ENCODE results near the gene DES. TPM values are rescaled to one million over a fixed set of nuclear protein-coding genes. Genes with fewer than 3 reads are reported as not detected.

Gene DES
- 14.7 and 18.8 TPM in 2 replicates for total RNA-seq (2014; rRNA removed; shearing (Covaris generic))

GRCh38 chr2:219418155-219419011 is at the start of gene DES:
TSS of gene DES (plus strand) at chr2:219418377. CDS start at chr2:219418463, 86 bp downstream.
- peak within 1 kb of the TSS; percentile 17; the same call in 1 of the 2 replicates for H3K4me3 ChIP-seq (ENCODE audit: insufficient read depth, low read depth, low read length)
- no peaks in the 10 kb centered on the region for H3K36me3 ChIP-seq (replicated peaks; ENCODE audit: control insufficient read depth, insufficient read depth, low read length)
- peak; percentile 83 for DNase-seq

GRCh38 chr2:219368690-219369191 is 49.4 kb upstream of the DES start:
- H3K4me3 ChIP-seq (ENCODE audit: insufficient read depth, low read depth, low read length), result no peak overlapping the region
- H3K36me3 ChIP-seq (replicated peaks; ENCODE audit: control insufficient read depth, insufficient read depth, low read length), result no peaks in the 10 kb centered on the region
- DNase-seq, result no peak
- H3K27me3 ChIP-seq (ENCODE audit: control insufficient read depth, insufficient read depth, low read length), result no peaks in the 10 kb centered on the region

More at GRCh38 chr2:219418155-219419011, at the start of gene DES:
- H3K27me3 ChIP-seq (ENCODE audit: control insufficient read depth, insufficient read depth, low read length), result peaks cover 17% of the 10 kb centered on the region

- no peak for DNase-seq
- H3K27me3 ChIP-seq (ENCODE audit: control insufficient read depth, insufficient read depth, low read length), result no peaks in the 10 kb centered on the region
- H3K36me3 ChIP-seq (replicated peaks; ENCODE audit: control insufficient read depth, insufficient read depth, low read length), result peaks cover 1% of the 10 kb centered on the region; the same call in 1 of the 2 replicates
- H3K4me3 ChIP-seq (ENCODE audit: insufficient read depth, low read depth, low read length), result no peak overlapping the region
These were observed 48.7 kb upstream of the DES start for GRCh38 chr2:219369447-219369861.

GRCh38 chr2:219378163-219378851 is 39.9 kb upstream of the DES start:
- H3K4me3 ChIP-seq (ENCODE audit: insufficient read depth, low read depth, low read length), result no peak overlapping the region
- DNase-seq, result no peak
- H3K36me3 ChIP-seq (replicated peaks; ENCODE audit: control insufficient read depth, insufficient read depth, low read length), result peaks cover 19% of the 10 kb centered on the region
- H3K27me3 ChIP-seq (ENCODE audit: control insufficient read depth, insufficient read depth, low read length), result no peaks in the 10 kb centered on the region

- DNase-seq, result no peak
- H3K4me3 ChIP-seq (ENCODE audit: insufficient read depth, low read depth, low read length), result no peak overlapping the region
- H3K27me3 ChIP-seq (ENCODE audit: control insufficient read depth, insufficient read depth, low read length), result no peaks in the 10 kb centered on the region
- peaks cover 31% of the 10 kb centered on the region for H3K36me3 ChIP-seq (replicated peaks; ENCODE audit: control insufficient read depth, insufficient read depth, low read length)
These were observed 37.3 kb upstream of the DES start for GRCh38 chr2:219380926-219381325.

- H3K27me3 ChIP-seq (ENCODE audit: control insufficient read depth, insufficient read depth, low read length), result no peaks in the 10 kb centered on the region
- H3K4me3 ChIP-seq (ENCODE audit: insufficient read depth, low read depth, low read length), result no peak overlapping the region
- H3K36me3 ChIP-seq (replicated peaks; ENCODE audit: control insufficient read depth, insufficient read depth, low read length), result peaks cover 34% of the 10 kb centered on the region
- no peak for DNase-seq
These were observed 36.7 kb upstream of the DES start for GRCh38 chr2:219381448-219381847.

GRCh38 chr2:219384083-219384713 is 34.0 kb upstream of the DES start:
- Histone ChIP-seq H3K4me3 (ENCODE audit: insufficient read depth, low read depth, low read length) (no peak overlapping the region), H3K27me3 (ENCODE audit: control insufficient read depth, insufficient read depth, low read length) (no peaks in the 10 kb centered on the region; the same call in 1 of the 2 replicates), H3K36me3 (replicated peaks; ENCODE audit: control insufficient read depth, insufficient read depth, low read length) (peaks cover 34% of the 10 kb centered on the region)
- DNase-seq, result peak; percentile 56

GRCh38 chr2:219384859-219385258 is 33.3 kb upstream of the DES start:
- no peak for DNase-seq
- Histone ChIP-seq H3K4me3 (ENCODE audit: insufficient read depth, low read depth, low read length) (no peak overlapping the region), H3K27me3 (ENCODE audit: control insufficient read depth, insufficient read depth, low read length) (no peaks in the 10 kb centered on the region; the same call in 1 of the 2 replicates), H3K36me3 (replicated peaks; ENCODE audit: control insufficient read depth, insufficient read depth, low read length) (peaks cover 34% of the 10 kb centered on the region)

- H3K36me3 ChIP-seq (replicated peaks; ENCODE audit: control insufficient read depth, insufficient read depth, low read length), result peaks cover 28% of the 10 kb centered on the region
- H3K4me3 ChIP-seq (ENCODE audit: insufficient read depth, low read depth, low read length), result no peak overlapping the region
- DNase-seq, result no peak
- H3K27me3 ChIP-seq (ENCODE audit: control insufficient read depth, insufficient read depth, low read length), result no peaks in the 10 kb centered on the region; the same call in 1 of the 2 replicates
These were observed 32.1 kb upstream of the DES start for GRCh38 chr2:219385958-219386520.

GRCh38 chr2:219386532-219387280 is 31.5 kb upstream of the DES start:
- peaks cover 26% of the 10 kb centered on the region for H3K36me3 ChIP-seq (replicated peaks; ENCODE audit: control insufficient read depth, insufficient read depth, low read length)
- H3K4me3 ChIP-seq (ENCODE audit: insufficient read depth, low read depth, low read length), result peak overlapping the region; percentile 86
- DNase-seq, result no peak
- no peaks in the 10 kb centered on the region; the same call in 1 of the 2 replicates for H3K27me3 ChIP-seq (ENCODE audit: control insufficient read depth, insufficient read depth, low read length)

- DNase-seq, result peak; percentile 92
- H3K36me3 ChIP-seq (replicated peaks; ENCODE audit: control insufficient read depth, insufficient read depth, low read length), result peaks cover 22% of the 10 kb centered on the region
- H3K27me3 ChIP-seq (ENCODE audit: control insufficient read depth, insufficient read depth, low read length), result no peaks in the 10 kb centered on the region; the same call in 1 of the 2 replicates
- peak within 1 kb of the TSS; percentile 86 for H3K4me3 ChIP-seq (ENCODE audit: insufficient read depth, low read depth, low read length)
These were observed 30.7 kb upstream of the DES start, which contains the start of gene DNPEP for GRCh38 chr2:219387306-219388120. TSS of gene DNPEP (minus strand) at chr2:219387912. CDS start at chr2:219387794, 118 bp downstream.

GRCh38 chr2:219388121-219388906 is 29.9 kb upstream of the DES start:
- DNase-seq, result peak; percentile 99
- H3K36me3 ChIP-seq (replicated peaks; ENCODE audit: control insufficient read depth, insufficient read depth, low read length), result peaks cover 18% of the 10 kb centered on the region
- no peaks in the 10 kb centered on the region; the same call in 1 of the 2 replicates for H3K27me3 ChIP-seq (ENCODE audit: control insufficient read depth, insufficient read depth, low read length)
- peak overlapping the region; percentile 62 for H3K4me3 ChIP-seq (ENCODE audit: insufficient read depth, low read depth, low read length)
